PC-9 (cell line): ENCODE data around the gene SP2. TPM values are rescaled to one million over a fixed set of nuclear protein-coding genes. Genes with fewer than 3 reads are reported as not detected.
A peak's percentile ranks its signal among the peaks of the same experiment; 100 is the strongest.

Experiments used
- BruUV-seq: library from RNA; stranded (reverse); fragments of 400-500 nt; replicated peaks from 2 replicates; lab custom pipeline; 2021; lab: Mats Ljungman, UMichigan
- CTCF ChIA-PET: fragments of 300-600 bp; sonication (Branson Sonifier 250); formaldehyde crosslinking; loops from one replicate; lab custom pipeline; 2022; ENCODE audit warnings: antibody characterized with exemption; lab: Charles Lee
- POLR2A ChIA-PET: fragments of 300-600 bp; sonication (Branson Sonifier 250); formaldehyde crosslinking; loops from one replicate; lab custom pipeline; 2022; ENCODE audit warnings: antibody characterized with exemption; ENCODE audit not compliant: unreplicated experiment; lab: Charles Lee
- DNase-seq, 2 experiments: peaks; one replicate each; pipeline versions ENCODE4 v3.0.0 to v3.0.0-alpha.2; 2015 to 2022; ENCODE audit warnings: mixed read lengths in 1 of 2
- H2AFZ ChIP-seq: fragments of 200-600 bp; sonication (generic); 2 replicates; pipeline ENCODE4 v1.8.1; 2017; ENCODE audit warnings: antibody characterized with exemption
- H3F3A ChIP-seq: fragments of 200-600 bp; sonication (generic); 2 replicates; pipeline ENCODE4 v1.8.1; 2017; ENCODE audit warnings: antibody characterized with exemption, mild to moderate bottlenecking, low read depth; ENCODE audit not compliant: insufficient read depth
- H3K27ac ChIP-seq: fragments of 200-600 bp; sonication (generic); 2 replicates; pipeline ENCODE4 v1.6.1; 2016; ENCODE audit warnings: mixed run types
- H3K27me3 ChIP-seq: fragments of 200-600 bp; sonication (generic); 2 replicates; pipeline ENCODE4 v1.6.1; 2016; ENCODE audit warnings: low read depth, mixed run types; ENCODE audit not compliant: insufficient read depth
- H3K36me3 ChIP-seq: fragments of 200-600 bp; sonication (generic); 2 replicates; pipeline ENCODE4 v1.6.1; 2016; ENCODE audit warnings: low read depth, mixed run types
- H3K4me1 ChIP-seq: fragments of 200-600 bp; sonication (generic); replicated peaks from 2 replicates; pipeline ENCODE4 v1.6.1; 2016; ENCODE audit warnings: mixed run types; ENCODE audit not compliant: insufficient read depth
- H3K4me2 ChIP-seq: fragments of 200-600 bp; sonication (generic); 2 replicates; pipeline ENCODE4 v1.6.1; 2017; ENCODE audit warnings: mixed run types
- H3K4me3 ChIP-seq: fragments of 200-600 bp; sonication (generic); 2 replicates; pipeline ENCODE4 v1.6.1; 2016; ENCODE audit warnings: mixed run types
- H3K79me2 ChIP-seq: fragments of 200-600 bp; sonication (generic); 2 replicates; pipeline ENCODE4 v1.6.1; 2017; ENCODE audit warnings: low read depth, mixed run types
- H3K9me2 ChIP-seq: fragments of 200-600 bp; sonication (generic); 2 replicates; pipeline ENCODE4 v1.8.1; 2017; ENCODE audit warnings: mild to moderate bottlenecking; ENCODE audit not compliant: insufficient read depth
- H3K9me3 ChIP-seq: fragments of 200-600 bp; sonication (generic); 2 replicates; pipeline ENCODE4 v1.8.1; 2016; ENCODE audit warnings: low read depth; ENCODE audit not compliant: insufficient read depth
- H4K20me1 ChIP-seq: fragments of 200-600 bp; sonication (generic); 2 replicates; pipeline ENCODE4 v1.8.1; 2017; ENCODE audit not compliant: insufficient read depth
- CTCF ChIP-seq: fragments of 200-600 bp; sonication (generic); conservative IDR thresholded peaks from 2 replicates; pipeline ENCODE4 v1.6.1; 2017; ENCODE audit warnings: mixed run types, antibody characterized with exemption, mild to moderate bottlenecking, moderate library complexity
- EZH2 ChIP-seq: fragments of 200-600 bp; sonication (generic); IDR thresholded peaks from 2 replicates; pipeline ENCODE4 v1.8.0; 2017; ENCODE audit warnings: antibody characterized with exemption, low read depth
- intact Hi-C: fragments of 100-400 bp; cut with micrococcal nuclease; formaldehyde crosslinking; loops from one replicate; pipeline ENCODE4 v1.10.0; 2022; ENCODE audit not compliant: unreplicated experiment
- total RNA-seq: library from RNA; stranded (reverse); gene quantifications from 2 replicates; pipeline ENCODE4 v1.2.3, GENCODE V29; 2021

SP2 gene
- total RNA-seq, 1 experiment from 2014 or later = 18.0 TPM

- Histone ChIP-seq H3F3A (peaks cover 41% of the 10 kb centered on the region), H3K4me1 (peaks cover 67% of the 10 kb centered on the region), H3K27me3 (no peaks in the 10 kb centered on the region), H2AFZ (no peak overlapping the region), H4K20me1 (peaks cover 8% of the 10 kb centered on the region; the same call in 1 of the 2 replicates), H3K4me3 (no peak overlapping the region), H3K36me3 (peaks cover 10% of the 10 kb centered on the region; the same call in 1 of the 2 replicates), H3K9me2 (no peaks in the 10 kb centered on the region), H3K4me2 (peak overlapping the region; percentile 88), H3K9me3 (no peaks in the 10 kb centered on the region), H3K79me2 (peaks cover 60% of the 10 kb centered on the region), H3K27ac (no peak overlapping the region)
- BruUV-seq = no TSS peak
- no peak for DNase-seq
- TF ChIP-seq EZH2 (no peak), CTCF (peak; percentile 78)
- ChIA-PET CTCF (interaction anchor here (0.5 to 0.6 kb wide), 2 partner anchors 44 to 79 kb away, joined by 4 to 10 read pairs; no protein-coding TSS in a partner anchor), POLR2A (no interaction called here)
- intact Hi-C loops = no loop called here
These were observed 48.5 kb upstream of the SP2 start for GRCh38 chr17:47847341-47848197.

GRCh38 chr17:47848198-47848513 lies 47.9 kb upstream of the SP2 start:
- peaks cover 61% of the 10 kb centered on the region for H3K4me1 ChIP-seq
- intact Hi-C loops = no loop called here
- ChIA-PET CTCF (no interaction called here), POLR2A (no interaction called here)
- peaks cover 10% of the 10 kb centered on the region; the same call in 1 of the 2 replicates for H3K36me3 ChIP-seq
- peak overlapping the region; percentile 88 for H3K4me2 ChIP-seq
- no peak for TF ChIP-seq EZH2
- TF ChIP-seq CTCF = no peak
- no peaks in the 10 kb centered on the region for H3K27me3 ChIP-seq
- H3K27ac ChIP-seq = no peak overlapping the region
- peaks cover 60% of the 10 kb centered on the region for H3K79me2 ChIP-seq
- no TSS peak for BruUV-seq
- H2AFZ ChIP-seq = no peak overlapping the region
- H3F3A ChIP-seq = peaks cover 36% of the 10 kb centered on the region
- DNase-seq = no peak
- no peaks in the 10 kb centered on the region for H3K9me2 ChIP-seq
- no peaks in the 10 kb centered on the region for H3K9me3 ChIP-seq
- H3K4me3 ChIP-seq = peak overlapping the region; percentile 72; the same call in 1 of the 2 replicates
- peaks cover 8% of the 10 kb centered on the region; the same call in 1 of the 2 replicates for H4K20me1 ChIP-seq

- peaks cover 8% of the 10 kb centered on the region; the same call in 1 of the 2 replicates for H4K20me1 ChIP-seq
- no peak for DNase-seq
- H3K4me3 ChIP-seq = peak overlapping the region; percentile 72
- POLR2A ChIA-PET = interaction anchor here (0.5 to 0.9 kb wide), 3 partner anchors 13 to 35 kb away, joined by 4 to 5 read pairs (median 4); no protein-coding TSS in a partner anchor
- H3K27me3 ChIP-seq = no peaks in the 10 kb centered on the region
- intact Hi-C loops = no loop called here
- H2AFZ ChIP-seq = peak overlapping the region; percentile 80
- H3K4me1 ChIP-seq = peaks cover 39% of the 10 kb centered on the region
- H3K9me2 ChIP-seq = no peaks in the 10 kb centered on the region
- no TSS peak for BruUV-seq
- TF ChIP-seq CTCF (no peak), EZH2 (no peak)
- CTCF ChIA-PET = interaction anchor here (0.7 to 1.7 kb wide), 2 partner anchors 39 to 121 kb away, joined by 5 to 6 read pairs; partner anchors contain the start of gene CDK5RAP3
- H3K27ac ChIP-seq = peak overlapping the region; percentile 55
- H3K9me3 ChIP-seq = no peaks in the 10 kb centered on the region
- peak overlapping the region; percentile 88 for H3K4me2 ChIP-seq
- H3F3A ChIP-seq = peaks cover 15% of the 10 kb centered on the region; the same call in 1 of the 2 replicates
- peaks cover 55% of the 10 kb centered on the region for H3K79me2 ChIP-seq
- peaks cover 10% of the 10 kb centered on the region; the same call in 1 of the 2 replicates for H3K36me3 ChIP-seq
These were observed 45.7 kb upstream of the SP2 start for GRCh38 chr17:47850373-47850691.
